Fibroblast of gingiva (primary cell): ENCODE results near the gene SP140L.
"Not testable (repeated sequence)": the region's sequence is repeated elsewhere in the genome, so short reads cannot be mapped to it uniquely, and the experiment has no call there.

Source experiments
- DNase-seq: peaks from one replicate; pipeline ENCODE4 v3.0.0-alpha.2; 2011; ENCODE audit warnings: low read depth

Gene SP140L

DNA sequence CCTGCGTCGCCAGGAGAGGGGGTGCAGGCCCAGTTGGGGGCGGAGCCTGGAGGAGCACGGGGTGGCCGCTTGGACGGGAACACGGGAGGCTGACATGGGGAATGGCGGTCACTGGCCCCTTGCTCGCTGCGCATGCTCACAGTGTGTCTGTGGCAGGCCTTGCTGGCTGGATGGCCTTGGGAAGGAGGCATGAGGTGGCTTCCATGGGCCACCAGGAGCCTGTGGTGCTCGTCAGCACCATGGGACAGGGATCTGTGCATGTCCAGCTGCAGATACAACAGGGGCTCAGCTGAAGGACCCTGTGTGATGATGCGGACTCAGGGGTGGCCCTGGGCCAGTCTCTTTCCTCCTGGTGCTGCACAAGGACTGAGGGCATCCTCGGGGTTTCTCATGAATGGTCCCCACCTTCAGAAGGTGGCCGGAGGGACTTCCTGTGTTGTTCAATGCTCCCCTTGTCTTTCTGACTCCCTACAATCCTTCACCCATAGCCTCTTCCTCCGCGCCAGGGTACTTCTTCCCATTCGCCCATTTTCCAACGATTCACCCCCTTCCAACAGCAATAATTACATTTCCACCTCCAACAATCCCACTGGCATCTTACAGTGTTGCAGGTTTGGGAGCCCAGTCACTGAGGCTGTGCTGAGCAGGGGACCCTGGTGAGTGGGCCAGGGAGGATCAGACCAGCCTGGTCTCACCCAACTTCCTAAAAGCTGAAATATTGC, 3.4 kb upstream of the SP140L start:
- DNase-seq: no peak

- DNase-seq: no peak
Measured at GRCh38 chr2:230324503-230324902, 2.5 kb upstream of the SP140L start.

GRCh38 chr2:230325316-230326243, 1.4 kb upstream of the SP140L start:
- no peak for DNase-seq

GRCh38 chr2:230327418-230328154, 593 bp downstream of the SP140L start:
- DNase-seq: no peak

GRCh38 chr2:230328155-230328458, 1.1 kb downstream of the SP140L start:
- no peak for DNase-seq

DNA sequence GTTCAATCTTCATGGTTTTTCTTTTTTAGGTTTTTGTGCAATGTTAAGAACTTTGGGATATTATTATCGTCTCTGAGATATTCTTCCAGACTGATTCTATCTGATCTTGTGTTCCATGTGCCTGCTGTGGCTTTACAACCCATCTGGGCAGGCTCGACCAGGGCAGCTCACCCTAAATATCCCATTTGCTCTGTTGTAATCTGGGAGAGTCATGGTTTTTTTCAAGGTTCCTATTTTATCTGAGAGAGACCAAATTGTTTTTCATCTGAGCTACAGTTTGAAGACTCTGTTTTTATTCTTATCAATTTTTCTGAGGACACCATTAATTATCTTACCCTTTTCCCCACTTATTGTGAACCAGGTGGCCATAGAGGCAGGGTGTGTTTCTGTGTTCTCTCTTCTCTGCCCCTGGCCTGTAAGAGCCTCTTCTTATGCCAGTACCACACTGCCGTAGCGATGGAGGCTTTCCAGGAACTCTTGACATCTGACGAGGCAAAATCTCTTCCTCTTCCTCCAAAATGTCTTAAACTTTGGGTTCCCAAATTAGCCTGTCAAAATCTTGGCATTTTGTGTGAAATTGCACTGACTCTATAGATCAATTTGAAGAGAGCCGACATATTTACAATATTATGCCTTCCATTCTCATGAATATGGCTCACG, 3.1 kb downstream of the SP140L start:
- no peak for DNase-seq

DNA sequence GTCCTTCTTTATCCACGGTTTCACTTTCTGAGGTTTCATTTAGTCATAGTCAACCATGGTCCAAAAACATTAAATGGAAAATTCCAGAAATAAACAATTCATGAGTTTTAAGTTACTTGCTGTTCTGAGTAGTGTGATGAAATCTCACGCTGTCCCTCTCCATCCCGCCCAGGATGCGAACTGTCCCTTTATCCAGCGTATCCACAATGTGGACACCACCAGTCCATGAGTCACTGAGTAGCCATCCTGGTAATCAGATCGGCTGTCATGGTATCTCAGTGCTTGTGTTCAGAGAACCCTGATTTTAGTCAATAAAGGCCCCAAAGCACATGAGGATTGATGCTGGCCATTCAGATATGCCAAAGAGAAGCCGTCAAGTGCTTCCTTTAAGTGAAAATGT, 3.7 kb downstream of the SP140L start:
- peak; percentile 87 for DNase-seq

DNA sequence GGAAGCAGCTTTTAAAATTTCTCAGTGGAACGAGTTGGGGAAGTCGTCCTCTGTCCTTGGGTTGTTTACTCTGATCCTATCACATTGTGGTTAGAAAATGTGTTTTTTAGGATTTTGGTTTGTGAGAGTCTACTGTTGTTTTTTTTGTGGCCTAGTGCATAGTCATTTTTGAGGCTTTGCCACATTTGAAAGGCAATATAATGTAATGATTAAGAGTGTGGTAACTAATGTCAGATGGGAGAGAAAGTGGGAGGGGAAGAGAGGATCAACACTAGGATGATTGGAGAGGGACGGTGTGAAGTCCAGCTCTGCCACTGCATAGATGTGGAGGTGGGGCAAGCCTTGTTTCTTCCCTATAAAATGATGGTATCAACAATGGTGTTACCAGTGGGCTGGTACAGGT, 8.5 kb downstream of the SP140L start:
- DNase-seq: peak; percentile 14

DNA sequence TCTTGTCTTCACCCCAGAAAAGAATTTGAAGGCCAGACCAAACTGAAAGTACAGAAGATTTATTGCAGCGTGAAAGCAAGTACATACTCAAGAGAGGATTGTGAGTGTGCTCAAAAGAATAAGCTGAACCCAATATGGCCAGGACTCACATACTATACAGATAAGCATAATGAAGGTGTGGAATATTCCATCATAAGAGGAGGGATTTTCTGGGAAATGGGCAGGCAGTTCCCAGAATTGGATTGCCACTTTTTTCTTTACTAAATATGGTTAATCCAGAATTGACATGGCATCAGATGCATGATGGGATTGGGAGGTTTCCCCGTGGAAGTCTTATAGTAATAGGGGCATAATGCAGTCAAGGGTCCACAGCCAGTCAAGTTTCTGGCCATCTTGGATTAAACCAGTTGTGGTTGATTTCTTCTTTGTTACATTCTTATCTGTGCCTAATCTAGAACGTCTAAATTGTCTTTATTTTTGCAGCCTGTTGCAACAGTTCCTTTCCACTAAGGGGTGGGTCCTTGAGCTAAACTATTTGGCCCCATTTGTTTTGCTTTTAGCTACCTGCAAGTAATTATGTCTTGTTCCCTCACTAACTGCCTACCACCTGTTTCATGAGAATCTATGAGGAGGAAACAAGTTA, 9.0 kb downstream of the SP140L start:
- no peak for DNase-seq

DNA sequence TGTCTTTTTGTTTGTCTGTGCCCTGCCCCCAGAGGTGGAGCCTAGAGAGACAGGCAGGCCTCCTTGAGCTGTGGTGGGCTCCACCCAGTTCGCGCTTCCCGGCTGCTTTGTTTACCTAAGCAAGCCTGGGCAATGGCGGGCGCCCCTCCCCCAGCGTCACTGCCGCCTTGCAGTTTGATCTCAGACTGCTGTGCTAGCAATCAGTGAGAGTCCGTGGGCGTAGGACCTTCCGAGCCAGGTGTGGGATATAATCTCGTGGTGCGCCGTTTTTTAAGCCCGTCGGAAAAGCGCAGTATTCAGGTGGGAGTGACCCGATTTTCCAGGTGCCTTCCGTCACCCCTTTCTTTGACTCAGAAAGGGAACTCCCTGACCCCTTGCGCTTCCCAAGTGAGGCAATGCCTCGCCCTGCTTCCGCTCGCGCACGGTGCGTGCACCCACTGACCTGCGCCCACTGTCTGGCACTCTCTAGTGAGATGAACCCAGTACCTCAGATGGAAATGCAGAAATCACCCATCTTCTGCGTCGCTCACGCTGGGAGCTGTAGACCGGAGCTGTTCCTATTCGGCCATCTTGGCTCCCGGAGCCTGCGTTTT, 15.0 kb downstream of the SP140L start:
- not testable (repeated sequence) for DNase-seq

DNA sequence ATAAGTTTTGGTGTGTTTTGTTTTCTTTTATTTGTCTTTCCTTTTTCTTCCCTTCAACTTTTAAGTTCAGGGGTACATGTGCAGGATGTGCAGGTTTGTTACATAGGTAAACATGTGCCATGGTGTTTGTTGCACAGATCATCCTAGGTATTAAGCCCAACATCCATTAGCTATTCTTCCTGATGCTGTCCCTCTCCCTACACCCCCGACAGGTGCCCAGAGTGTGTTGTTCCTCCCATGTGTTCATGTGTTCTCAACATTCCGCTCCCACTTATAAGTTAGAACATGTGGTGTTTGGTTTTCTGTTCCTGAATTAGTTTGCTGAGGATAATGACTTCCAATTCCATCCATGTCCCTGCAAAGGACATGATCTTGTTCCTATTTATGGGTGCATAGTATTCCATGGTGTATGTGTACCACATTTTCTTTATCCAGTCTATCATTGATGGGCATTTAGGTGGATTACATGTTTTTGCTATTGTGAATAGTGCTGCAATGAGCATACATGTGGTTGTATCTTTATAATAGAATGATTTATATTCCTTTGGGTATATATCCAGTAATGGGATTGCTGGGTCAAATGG, 16.1 kb downstream of the SP140L start:
- DNase-seq: not testable (repeated sequence)

DNA sequence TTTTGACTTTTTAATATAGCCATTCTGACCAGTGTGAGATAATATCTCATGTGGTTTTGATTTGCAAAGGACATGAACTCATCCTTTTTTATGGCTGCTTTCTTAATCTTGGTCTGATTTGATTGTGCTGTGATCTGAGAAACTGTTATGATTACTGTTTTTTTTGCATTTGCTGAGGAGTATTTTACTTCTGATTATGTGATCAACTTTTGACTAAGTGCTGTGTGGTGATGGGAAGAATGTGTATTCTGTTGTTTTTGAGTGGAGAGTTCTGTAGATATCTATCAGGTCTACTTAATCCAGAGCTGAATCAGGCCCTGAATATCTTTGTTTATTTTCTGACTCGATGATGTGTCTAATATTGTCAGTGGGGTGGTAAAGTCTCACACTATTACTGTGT, 16.8 kb downstream of the SP140L start:
- no peak for DNase-seq

DNA sequence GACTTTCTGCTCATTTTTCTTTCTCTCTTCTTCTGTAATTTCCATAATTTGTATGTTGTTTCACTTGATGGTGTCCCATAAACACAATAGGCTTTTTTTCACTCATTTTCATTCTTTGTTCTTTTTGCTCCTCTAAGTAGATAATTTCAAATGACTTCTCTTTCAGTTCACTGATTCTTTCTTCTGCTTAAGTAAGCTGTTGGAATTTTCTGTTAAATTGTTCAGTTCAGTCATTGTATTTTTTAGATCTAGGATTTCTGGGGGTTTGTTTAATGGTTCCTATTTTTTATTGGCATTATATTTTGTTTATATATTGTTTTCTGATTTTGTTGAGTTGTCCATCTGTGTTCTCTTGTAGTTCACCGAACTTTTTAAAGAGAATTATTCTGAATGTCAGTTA, 19.5 kb downstream of the SP140L start:
- no peak for DNase-seq

- no peak for DNase-seq
Measured at GRCh38 chr2:230346921-230347533, 20.0 kb downstream of the SP140L start.

DNA sequence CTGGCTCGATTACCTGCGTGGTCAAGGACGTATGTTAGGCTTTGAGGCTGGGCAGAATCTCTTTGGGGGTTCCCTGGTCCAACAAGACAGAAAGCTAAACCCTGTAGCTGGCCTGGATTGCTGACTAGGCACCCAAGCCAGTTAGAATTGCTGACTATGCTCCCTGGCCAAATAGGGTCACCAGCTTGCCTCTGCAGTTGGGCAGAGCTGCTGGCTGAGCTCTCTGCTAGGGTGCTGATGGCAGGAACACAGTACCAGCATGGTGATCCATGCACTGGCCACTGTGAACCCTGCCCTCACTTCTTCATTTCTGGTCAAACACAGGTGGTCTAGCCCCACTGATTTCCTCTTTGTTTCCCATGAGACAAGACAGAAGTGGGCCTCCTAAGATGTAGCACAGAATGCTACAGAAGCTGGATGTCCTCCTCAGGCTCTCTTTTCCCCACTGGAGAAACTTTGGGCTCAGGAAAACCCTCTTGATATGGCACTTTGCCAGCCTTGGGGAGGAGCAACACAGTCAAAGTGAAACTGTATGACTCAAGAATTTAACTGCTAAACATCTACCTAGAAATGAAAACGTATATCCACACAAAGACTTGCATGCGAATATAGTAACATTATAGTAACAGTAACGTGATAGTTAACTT, 20.8 kb downstream of the SP140L start:
- DNase-seq: no peak

DNA sequence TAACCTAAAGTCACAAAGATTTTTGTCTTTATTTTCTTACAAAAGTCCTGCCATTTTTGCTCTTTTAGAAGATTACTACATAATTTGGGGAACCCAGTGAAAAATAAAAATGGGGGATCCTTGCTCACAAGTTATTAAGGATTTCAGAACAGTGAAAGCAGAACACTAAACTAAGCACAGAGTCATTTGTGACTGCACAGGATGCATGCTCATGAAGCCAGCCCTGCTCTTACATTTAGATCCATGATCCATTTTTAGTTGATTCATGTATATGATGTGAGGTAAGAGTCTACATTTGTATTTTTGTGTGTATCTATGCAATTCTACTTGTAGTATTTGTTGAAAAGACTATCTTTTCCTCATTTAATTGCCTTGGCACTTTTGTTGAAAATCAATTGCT, 21.8 kb downstream of the SP140L start:
- no peak for DNase-seq

DNA sequence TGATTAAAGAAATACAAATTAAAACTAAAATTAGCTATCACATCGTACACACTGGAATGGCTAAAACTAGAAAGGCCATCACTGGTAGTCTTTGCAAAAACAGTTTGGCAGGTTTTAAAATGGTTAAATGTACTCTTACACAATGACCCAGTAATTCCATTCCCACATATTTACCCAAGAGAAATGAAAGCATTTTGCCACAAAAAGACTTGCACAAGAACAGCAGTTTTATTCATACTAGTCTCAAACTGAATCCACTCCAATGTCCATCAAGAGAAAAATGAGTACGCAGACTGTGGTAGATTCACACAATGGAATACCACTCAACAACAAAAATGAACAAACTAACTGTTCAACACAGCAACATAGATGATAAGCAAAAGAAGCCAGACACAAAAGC, 29.1 kb downstream of the SP140L start:
- peak; percentile 77 for DNase-seq

- DNase-seq: no peak
Measured at GRCh38 chr2:230358305-230358704, 31.3 kb downstream of the SP140L start.

- DNase-seq: no peak
Measured at GRCh38 chr2:230360028-230360427, 33.0 kb downstream of the SP140L start.
